ENCODE results near the gene NAALADL2. TPM values are rescaled to one million over a fixed set of nuclear protein-coding genes. Genes with fewer than 3 reads are reported as not detected.

Gene NAALADL2
- total RNA-seq, 1 experiment from 2014 or later: not detected

- Histone ChIP-seq H3K4me1 (ENCODE audit: low read length) (no peaks in the 10 kb centered on the region), H3K9me2 (replicated peaks; ENCODE audit: insufficient read depth, low read length) (no peaks in the 10 kb centered on the region), H3K4me2 (ENCODE audit: low read depth, low read length, poor library complexity, severe bottlenecking) (no peak overlapping the region), H4K20me1 (ENCODE audit: insufficient read depth, low read depth, low read length) (no peaks in the 10 kb centered on the region), H3K9ac (ENCODE audit: low read length) (no peak overlapping the region), H3K79me2 (ENCODE audit: low read length) (no peaks in the 10 kb centered on the region), H3K27me3 (ENCODE audit: low read length) (no peaks in the 10 kb centered on the region), H3K9me3 (ENCODE audit: low read length) (peaks cover 5% of the 10 kb centered on the region), H3K27ac (ENCODE audit: low read length) (no peak overlapping the region), H3K4me3 (ENCODE audit: low read length) (no peak overlapping the region), H2AFZ (ENCODE audit: low read length) (no peak overlapping the region), H3K36me3 (ENCODE audit: insufficient read depth, low read length) (no peaks in the 10 kb centered on the region)
- no peak for DNase-seq
Measured at GRCh38 chr3:175240921-175241320, 381.8 kb downstream of the NAALADL2 start.

- no peaks in the 10 kb centered on the region for H3K79me2 ChIP-seq (ENCODE audit: low read length)
- no peak overlapping the region for H3K27ac ChIP-seq (ENCODE audit: low read length)
- H3K36me3 ChIP-seq (ENCODE audit: insufficient read depth, low read length): no peaks in the 10 kb centered on the region
- no peak overlapping the region for H3K9ac ChIP-seq (ENCODE audit: low read length)
- H3K9me3 ChIP-seq (ENCODE audit: low read length): peaks cover 12% of the 10 kb centered on the region
- no peak overlapping the region for H3K4me2 ChIP-seq (ENCODE audit: low read depth, low read length, poor library complexity, severe bottlenecking)
- no peaks in the 10 kb centered on the region for H4K20me1 ChIP-seq (ENCODE audit: insufficient read depth, low read depth, low read length)
- DNase-seq: no peak
- no peaks in the 10 kb centered on the region for H3K9me2 ChIP-seq (replicated peaks; ENCODE audit: insufficient read depth, low read length)
- H3K27me3 ChIP-seq (ENCODE audit: low read length): no peaks in the 10 kb centered on the region
- H3K4me3 ChIP-seq (ENCODE audit: low read length): no peak overlapping the region
- no peaks in the 10 kb centered on the region for H3K4me1 ChIP-seq (ENCODE audit: low read length)
- H2AFZ ChIP-seq (ENCODE audit: low read length): no peak overlapping the region
Measured at GRCh38 chr3:175242243-175242642, 383.1 kb downstream of the NAALADL2 start.

DNA sequence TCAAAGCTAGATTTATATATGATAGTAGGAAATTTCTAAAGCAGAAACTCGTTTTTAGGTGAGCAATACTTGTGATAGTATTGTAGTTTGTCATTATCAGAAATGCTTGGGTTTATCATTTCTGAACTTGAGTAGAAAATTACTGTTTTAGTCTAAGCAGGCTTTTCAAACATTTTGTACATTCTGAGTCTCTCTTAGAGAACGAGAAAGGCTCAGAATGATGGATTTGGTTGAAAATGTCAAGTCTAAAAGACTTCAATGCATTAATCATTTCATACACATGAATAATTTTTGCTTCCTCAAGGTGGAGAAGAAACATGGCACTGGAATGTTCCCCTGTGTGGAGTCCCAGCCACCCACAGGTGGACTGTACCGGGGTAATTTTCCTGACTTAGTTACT lies 387.1 kb downstream of the NAALADL2 start:
- Histone ChIP-seq H3K36me3 (ENCODE audit: insufficient read depth, low read length) (no peaks in the 10 kb centered on the region), H3K79me2 (ENCODE audit: low read length) (no peaks in the 10 kb centered on the region), H3K4me1 (ENCODE audit: low read length) (no peaks in the 10 kb centered on the region), H3K4me2 (ENCODE audit: low read depth, low read length, poor library complexity, severe bottlenecking) (no peak overlapping the region), H3K9ac (ENCODE audit: low read length) (no peak overlapping the region), H2AFZ (ENCODE audit: low read length) (no peak overlapping the region), H3K9me2 (replicated peaks; ENCODE audit: insufficient read depth, low read length) (no peaks in the 10 kb centered on the region), H4K20me1 (ENCODE audit: insufficient read depth, low read depth, low read length) (no peaks in the 10 kb centered on the region), H3K9me3 (ENCODE audit: low read length) (peaks cover 17% of the 10 kb centered on the region), H3K27ac (ENCODE audit: low read length) (no peak overlapping the region), H3K27me3 (ENCODE audit: low read length) (no peaks in the 10 kb centered on the region), H3K4me3 (ENCODE audit: low read length) (no peak overlapping the region)
- DNase-seq: no peak

GRCh38 chr3:175246766-175247165 lies 387.6 kb downstream of the NAALADL2 start:
- Histone ChIP-seq H3K9ac (ENCODE audit: low read length) (no peak overlapping the region), H3K27me3 (ENCODE audit: low read length) (no peaks in the 10 kb centered on the region), H3K9me2 (replicated peaks; ENCODE audit: insufficient read depth, low read length) (no peaks in the 10 kb centered on the region), H3K4me3 (ENCODE audit: low read length) (no peak overlapping the region), H3K36me3 (ENCODE audit: insufficient read depth, low read length) (no peaks in the 10 kb centered on the region), H3K9me3 (ENCODE audit: low read length) (peaks cover 20% of the 10 kb centered on the region), H3K4me1 (ENCODE audit: low read length) (no peaks in the 10 kb centered on the region), H3K79me2 (ENCODE audit: low read length) (no peaks in the 10 kb centered on the region), H3K4me2 (ENCODE audit: low read depth, low read length, poor library complexity, severe bottlenecking) (no peak overlapping the region), H3K27ac (ENCODE audit: low read length) (no peak overlapping the region), H4K20me1 (ENCODE audit: insufficient read depth, low read depth, low read length) (no peaks in the 10 kb centered on the region), H2AFZ (ENCODE audit: low read length) (no peak overlapping the region)
- no peak for DNase-seq

- Histone ChIP-seq H3K79me2 (ENCODE audit: low read length) (no peaks in the 10 kb centered on the region), H3K9me3 (ENCODE audit: low read length) (peaks cover 29% of the 10 kb centered on the region), H3K4me1 (ENCODE audit: low read length) (no peaks in the 10 kb centered on the region), H3K27me3 (ENCODE audit: low read length) (no peaks in the 10 kb centered on the region), H4K20me1 (ENCODE audit: insufficient read depth, low read depth, low read length) (no peaks in the 10 kb centered on the region), H3K4me3 (ENCODE audit: low read length) (no peak overlapping the region), H3K4me2 (ENCODE audit: low read depth, low read length, poor library complexity, severe bottlenecking) (no peak overlapping the region), H3K36me3 (ENCODE audit: insufficient read depth, low read length) (no peaks in the 10 kb centered on the region), H3K9ac (ENCODE audit: low read length) (no peak overlapping the region), H3K9me2 (replicated peaks; ENCODE audit: insufficient read depth, low read length) (no peaks in the 10 kb centered on the region), H2AFZ (ENCODE audit: low read length) (no peak overlapping the region), H3K27ac (ENCODE audit: low read length) (no peak overlapping the region)
- no peak for DNase-seq
Measured at GRCh38 chr3:175247629-175248028, 388.5 kb downstream of the NAALADL2 start.

DNA sequence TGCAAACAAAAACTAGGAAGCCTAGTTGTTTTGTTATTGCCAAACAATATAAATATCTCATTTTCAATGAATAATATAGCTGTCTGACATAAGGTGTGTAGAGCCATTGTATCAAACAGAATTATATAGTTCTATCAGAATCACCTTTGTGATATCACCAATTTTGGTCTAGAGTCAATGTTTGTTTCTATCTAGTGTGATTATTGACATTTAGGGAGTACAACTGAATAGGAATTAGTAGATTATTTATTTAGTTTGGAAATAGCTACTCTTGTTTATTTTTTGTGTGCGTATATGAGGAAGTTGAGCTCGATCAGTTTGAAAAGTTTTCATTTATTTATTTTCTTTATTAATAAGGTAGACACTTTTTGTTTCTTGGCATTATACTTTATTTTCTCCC lies 389.7 kb downstream of the NAALADL2 start:
- H3K79me2 ChIP-seq (ENCODE audit: low read length): no peaks in the 10 kb centered on the region
- H3K9me2 ChIP-seq (replicated peaks; ENCODE audit: insufficient read depth, low read length): no peaks in the 10 kb centered on the region
- H3K4me3 ChIP-seq (ENCODE audit: low read length): no peak overlapping the region
- no peaks in the 10 kb centered on the region for H3K36me3 ChIP-seq (ENCODE audit: insufficient read depth, low read length)
- H3K4me1 ChIP-seq (ENCODE audit: low read length): no peaks in the 10 kb centered on the region
- no peak overlapping the region for H3K4me2 ChIP-seq (ENCODE audit: low read depth, low read length, poor library complexity, severe bottlenecking)
- H3K9ac ChIP-seq (ENCODE audit: low read length): no peak overlapping the region
- no peaks in the 10 kb centered on the region for H3K27me3 ChIP-seq (ENCODE audit: low read length)
- H3K27ac ChIP-seq (ENCODE audit: low read length): no peak overlapping the region
- peaks cover 32% of the 10 kb centered on the region for H3K9me3 ChIP-seq (ENCODE audit: low read length)
- no peaks in the 10 kb centered on the region for H4K20me1 ChIP-seq (ENCODE audit: insufficient read depth, low read depth, low read length)
- DNase-seq: no peak
- no peak overlapping the region for H2AFZ ChIP-seq (ENCODE audit: low read length)

GRCh38 chr3:175255698-175256097 lies 396.6 kb downstream of the NAALADL2 start:
- Histone ChIP-seq H3K4me2 (ENCODE audit: low read depth, low read length, poor library complexity, severe bottlenecking) (no peak overlapping the region), H3K9me2 (replicated peaks; ENCODE audit: insufficient read depth, low read length) (no peaks in the 10 kb centered on the region), H3K79me2 (ENCODE audit: low read length) (no peaks in the 10 kb centered on the region), H3K4me1 (ENCODE audit: low read length) (no peaks in the 10 kb centered on the region), H3K4me3 (ENCODE audit: low read length) (no peak overlapping the region), H3K27me3 (ENCODE audit: low read length) (no peaks in the 10 kb centered on the region), H4K20me1 (ENCODE audit: insufficient read depth, low read depth, low read length) (no peaks in the 10 kb centered on the region), H3K36me3 (ENCODE audit: insufficient read depth, low read length) (no peaks in the 10 kb centered on the region), H3K9ac (ENCODE audit: low read length) (no peak overlapping the region), H3K9me3 (ENCODE audit: low read length) (peaks cover 25% of the 10 kb centered on the region), H3K27ac (ENCODE audit: low read length) (no peak overlapping the region), H2AFZ (ENCODE audit: low read length) (no peak overlapping the region)
- no peak for DNase-seq

- no peak for DNase-seq
- H3K4me2 ChIP-seq (ENCODE audit: low read depth, low read length, poor library complexity, severe bottlenecking): no peak overlapping the region
- H3K4me3 ChIP-seq (ENCODE audit: low read length): no peak overlapping the region
Measured at GRCh38 chr3:175257123-175257522, 398.0 kb downstream of the NAALADL2 start.

GRCh38 chr3:175258763-175259162 lies 399.6 kb downstream of the NAALADL2 start:
- no peaks in the 10 kb centered on the region for H3K27me3 ChIP-seq (ENCODE audit: low read length)
- no peak overlapping the region for H3K27ac ChIP-seq (ENCODE audit: low read length)
- H3K9me2 ChIP-seq (replicated peaks; ENCODE audit: insufficient read depth, low read length): no peaks in the 10 kb centered on the region
- peaks cover 11% of the 10 kb centered on the region for H3K9me3 ChIP-seq (ENCODE audit: low read length)
- H3K4me1 ChIP-seq (ENCODE audit: low read length): no peaks in the 10 kb centered on the region
- no peak overlapping the region for H3K4me2 ChIP-seq (ENCODE audit: low read depth, low read length, poor library complexity, severe bottlenecking)
- no peak overlapping the region for H2AFZ ChIP-seq (ENCODE audit: low read length)
- H3K4me3 ChIP-seq (ENCODE audit: low read length): no peak overlapping the region
- DNase-seq: no peak
- H4K20me1 ChIP-seq (ENCODE audit: insufficient read depth, low read depth, low read length): no peaks in the 10 kb centered on the region
- no peaks in the 10 kb centered on the region for H3K36me3 ChIP-seq (ENCODE audit: insufficient read depth, low read length)
- H3K79me2 ChIP-seq (ENCODE audit: low read length): no peaks in the 10 kb centered on the region
- H3K9ac ChIP-seq (ENCODE audit: low read length): no peak overlapping the region

More at GRCh38 chr3:175257123-175257522, 398.0 kb downstream of the NAALADL2 start:
- Histone ChIP-seq H3K36me3 (ENCODE audit: insufficient read depth, low read length) (no peaks in the 10 kb centered on the region), H4K20me1 (ENCODE audit: insufficient read depth, low read depth, low read length) (no peaks in the 10 kb centered on the region), H3K9ac (ENCODE audit: low read length) (no peak overlapping the region), H2AFZ (ENCODE audit: low read length) (no peak overlapping the region), H3K9me3 (ENCODE audit: low read length) (peaks cover 19% of the 10 kb centered on the region), H3K9me2 (replicated peaks; ENCODE audit: insufficient read depth, low read length) (no peaks in the 10 kb centered on the region), H3K79me2 (ENCODE audit: low read length) (no peaks in the 10 kb centered on the region), H3K4me1 (ENCODE audit: low read length) (no peaks in the 10 kb centered on the region), H3K27ac (ENCODE audit: low read length) (no peak overlapping the region), H3K27me3 (ENCODE audit: low read length) (no peaks in the 10 kb centered on the region)
